SK-N-SH (cell line): ENCODE measurements around the gene SLC7A7. TPM values are rescaled to one million over a fixed set of nuclear protein-coding genes. Genes with fewer than 3 reads are reported as not detected.
"Not testable (repeated sequence)": the region's sequence is repeated elsewhere in the genome, so short reads cannot be mapped to it uniquely, and the experiment has no call there.

Source experiments
- CTCF ChIA-PET: fragments of 300-600, 350-600 bp; formaldehyde crosslinking; extraction: SDS; loops from one replicate; lab custom pipeline; 2021; lab: Yijun Ruan, JAX
- POLR2A ChIA-PET: fragments of 350-600 bp; sonication (Branson Sonifier 250); formaldehyde crosslinking; extraction: SDS; loops from one replicate; lab custom pipeline; 2020; ENCODE audit warnings: antibody characterized with exemption, inconsistent platforms; lab: Yijun Ruan, JAX
- DNase-seq: peaks from one replicate; pipeline ENCODE4 v3.0.0; 2012
- H2AFZ ChIP-seq: fragments of 200-600 bp; sonication (generic); 2 replicates; pipeline ENCODE4 v1.8.1; 2016; ENCODE audit warnings: antibody characterized with exemption, mild to moderate bottlenecking, low read depth
- H3F3A ChIP-seq: fragments of 200-600 bp; sonication (generic); replicated peaks from 2 replicates; pipeline ENCODE3; 2016; ENCODE audit warnings: antibody characterized with exemption, mild to moderate bottlenecking; ENCODE audit not compliant: insufficient read depth
- H3K27ac ChIP-seq, 2 experiments: fragments of 200-500 bp in 1 of 2; fragments of 200-600 bp in 1 of 2; sonication (Bioruptor generic) in 1 of 2; sonication (generic), shearing (Covaris generic) in 1 of 2; 2 replicates each; pipeline versions ENCODE4 v1.5.1 to v1.6.1; 2014 to 2016; ENCODE audit warnings: low read depth in 2 of 2, inconsistent platforms in 1 of 2, low read length in 1 of 2, mild to moderate bottlenecking in 1 of 2, mixed read lengths in 1 of 2
- H3K27me3 ChIP-seq: fragments of 200-600 bp; sonication (generic), shearing (Covaris generic); 2 replicates; pipeline ENCODE4 v1.6.1; 2016; ENCODE audit warnings: mixed run types; ENCODE audit not compliant: insufficient read depth
- H3K36me3 ChIP-seq, 2 experiments: fragments of 200-500 bp in 1 of 2; fragments of 200-600 bp in 1 of 2; sonication (Bioruptor generic) in 1 of 2; sonication (generic) in 1 of 2; replicated peaks in 1 of 2; 2 replicates each; pipeline versions ENCODE3 to v1.5.1; 2014 to 2016; ENCODE audit warnings: low read length in 1 of 2, mild to moderate bottlenecking in 1 of 2; ENCODE audit not compliant: insufficient read depth in 2 of 2, control insufficient read depth in 1 of 2
- H3K4me1 ChIP-seq, 2 experiments: fragments of 200-500 bp in 1 of 2; fragments of 200-600 bp in 1 of 2; sonication (Bioruptor generic) in 1 of 2; sonication (generic), shearing (Covaris generic) in 1 of 2; 2 replicates each; pipeline versions ENCODE4 v1.5.1 to v1.6.1; 2014 to 2016; ENCODE audit warnings: low read depth in 1 of 2, low read length in 1 of 2, mixed run types in 1 of 2; ENCODE audit not compliant: insufficient read depth in 2 of 2, control insufficient read depth in 1 of 2
- H3K4me2 ChIP-seq: fragments of 200-600 bp; sonication (generic), shearing (Covaris generic); 2 replicates; pipeline ENCODE4 v1.6.1; 2017; ENCODE audit warnings: mixed run types
- H3K4me3 ChIP-seq, 2 experiments: fragments of 200-500 bp in 1 of 2; fragments of 200-600 bp in 1 of 2; sonication (Bioruptor generic) in 1 of 2; sonication (generic), shearing (Covaris generic) in 1 of 2; 2 replicates each; pipeline versions ENCODE4 v1.5.1 to v1.8.1; 2014 to 2016; ENCODE audit warnings: low read depth in 2 of 2, inconsistent platforms in 1 of 2, low read length in 1 of 2, mild to moderate bottlenecking in 1 of 2, mixed read lengths in 1 of 2, moderate library complexity in 1 of 2
- H3K79me2 ChIP-seq: fragments of 200-600 bp; sonication (generic); 2 replicates; pipeline ENCODE4 v1.8.1; 2017; ENCODE audit warnings: mild to moderate bottlenecking; ENCODE audit not compliant: insufficient read depth
- H3K9ac ChIP-seq: fragments of 200-600 bp; sonication (generic); 2 replicates; pipeline ENCODE4 v1.6.1; 2017; ENCODE audit warnings: mixed run types
- H3K9me2 ChIP-seq: fragments of 200-600 bp; sonication (generic); 2 replicates; pipeline ENCODE4 v1.6.1; 2017; ENCODE audit warnings: mixed run types
- H3K9me3 ChIP-seq: fragments of 200-600 bp; sonication (generic); 2 replicates; pipeline ENCODE4 v1.6.1; 2017; ENCODE audit warnings: mixed run types, mild to moderate bottlenecking, moderate library complexity
- H4K20me1 ChIP-seq: fragments of 200-600 bp; sonication (generic); 2 replicates; pipeline ENCODE4 v1.6.1; 2017; ENCODE audit warnings: mild to moderate bottlenecking, mixed run types; ENCODE audit not compliant: insufficient read depth
- CHD2 ChIP-seq: fragments of 150-350 bp; IDR thresholded peaks from 2 replicates; pipeline ENCODE4 v1.6.1; 2018; ENCODE audit warnings: low read length; ENCODE audit not compliant: partially characterized antibody
- EP300 ChIP-seq, 2 experiments: IDR thresholded peaks; 2 replicates each; pipeline versions ENCODE4 v1.4.0 to v1.6.1; 2012; ENCODE audit warnings: borderline replicate concordance in 1 of 2, low read depth in 1 of 2, low read length in 1 of 2
- FOXM1 ChIP-seq: IDR thresholded peaks from 2 replicates; pipeline ENCODE4 v1.4.0; 2012; ENCODE audit warnings: low read depth, mild to moderate bottlenecking
- MEF2A ChIP-seq: IDR thresholded peaks from 2 replicates; pipeline ENCODE4 v1.4.0; 2012; ENCODE audit warnings: low read depth, borderline replicate concordance
- RAD21 ChIP-seq: IDR thresholded peaks from 2 replicates; pipeline ENCODE4 v1.6.1; 2012; ENCODE audit warnings: mild to moderate bottlenecking, low read length
- RCOR1 ChIP-seq: fragments of 150-350 bp; IDR thresholded peaks from 2 replicates; pipeline ENCODE4 v1.6.1; 2017; ENCODE audit warnings: antibody characterized with exemption, low read length
- SMC3 ChIP-seq: IDR thresholded peaks from 2 replicates; pipeline ENCODE4 v1.6.1; 2012; ENCODE audit warnings: low read depth, low read length, improper control_type of control experiment
- TCF12 ChIP-seq: IDR thresholded peaks from 2 replicates; pipeline ENCODE4 v1.4.0; 2012
- WGBS: methylation state at CpG from one replicate; pipeline ENCODE4 v1.1.6; 2017; ENCODE audit warnings: low lambda C conversion rate; 5-methylcytosine and 5-hydroxymethylcytosine counted together
- polyA plus RNA-seq, 3 experiments: library from polyadenylated mRNA; depleted of rRNA; stranded (reverse); fragments of >200 nt; gene quantifications; 2 replicates each; pipeline ENCODE4 v1.2.3, GENCODE V29; 2012
- TF ChIP-seq, protein P1 (sequence below): IDR thresholded peaks from 2 replicates; pipeline ENCODE4; 2012
- TF ChIP-seq, protein P2 (sequence below): fragments of 200-600 bp; sonication (generic); IDR thresholded peaks from 2 replicates; pipeline ENCODE4 v1.6.1; 2017; ENCODE audit warnings: antibody characterized with exemption, mild to moderate bottlenecking, moderate library complexity
- TF ChIP-seq, protein P3 (sequence below): IDR thresholded peaks from 2 replicates; pipeline ENCODE4 v1.4.0; 2012; ENCODE audit warnings: low read depth, borderline replicate concordance

Gene SLC7A7
- polyA plus RNA-seq, 1 of the 3 experiments (the other 2 are of a cell fraction): 0.30 TPM

DNA sequence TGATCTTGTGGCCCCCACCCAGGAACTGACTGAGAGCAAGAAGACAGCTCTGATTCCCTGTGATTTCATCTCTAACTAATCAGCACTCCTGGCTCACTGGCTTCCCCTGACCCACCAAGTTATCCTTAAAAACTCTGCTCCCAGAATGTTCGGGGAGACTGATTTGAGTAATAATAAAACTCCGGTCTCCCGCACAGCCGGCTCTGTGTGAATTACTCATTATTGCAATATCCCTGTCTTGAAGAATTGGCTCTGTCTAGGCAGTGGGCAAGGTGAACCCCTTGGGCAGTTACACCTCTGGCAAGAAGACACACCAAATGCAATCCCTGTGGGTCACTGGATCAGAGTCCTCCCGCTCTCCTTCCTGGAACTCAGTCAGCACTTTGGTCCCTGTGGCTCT, 21.3 kb downstream of the SLC7A7 start:
- H3K79me2 ChIP-seq: no peaks in the 10 kb centered on the region
- no peak overlapping the region for H3K4me2 ChIP-seq
- H3K27me3 ChIP-seq: peaks cover 41% of the 10 kb centered on the region; the same call in 1 of the 2 replicates
- H3K9ac ChIP-seq: no peak overlapping the region
- CTCF ChIA-PET: interaction anchor here (0.6 kb wide), 2 partner anchors 59 to 179 kb away, joined by 3 read pairs; no protein-coding TSS in a partner anchor
- no peak overlapping the region for H2AFZ ChIP-seq
- 24% methylated on average over 5 of the region's 5 CpGs for WGBS
- H3K9me2 ChIP-seq: no peaks in the 10 kb centered on the region
- TF ChIP-seq, protein P1, sequence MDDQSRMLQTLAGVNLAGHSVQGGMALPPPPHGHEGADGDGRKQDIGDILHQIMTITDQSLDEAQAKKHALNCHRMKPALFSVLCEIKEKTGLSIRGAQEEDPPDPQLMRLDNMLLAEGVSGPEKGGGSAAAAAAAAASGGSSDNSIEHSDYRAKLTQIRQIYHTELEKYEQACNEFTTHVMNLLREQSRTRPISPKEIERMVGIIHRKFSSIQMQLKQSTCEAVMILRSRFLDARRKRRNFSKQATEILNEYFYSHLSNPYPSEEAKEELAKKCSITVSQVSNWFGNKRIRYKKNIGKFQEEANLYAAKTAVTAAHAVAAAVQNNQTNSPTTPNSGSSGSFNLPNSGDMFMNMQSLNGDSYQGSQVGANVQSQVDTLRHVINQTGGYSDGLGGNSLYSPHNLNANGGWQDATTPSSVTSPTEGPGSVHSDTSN: no peak
- no peak for TF ChIP-seq SMC3
- no peak for TF ChIP-seq RAD21
- TF ChIP-seq MEF2A: no peak
- TF ChIP-seq EP300 (IDR thresholded peaks at IDR 0.05; ENCODE audit: borderline replicate concordance in 1 of 2, low read depth in 1 of 2, low read length in 1 of 2): no peak
- TF ChIP-seq CHD2: no peak
- TF ChIP-seq RCOR1: no peak
- TF ChIP-seq, protein P2, sequence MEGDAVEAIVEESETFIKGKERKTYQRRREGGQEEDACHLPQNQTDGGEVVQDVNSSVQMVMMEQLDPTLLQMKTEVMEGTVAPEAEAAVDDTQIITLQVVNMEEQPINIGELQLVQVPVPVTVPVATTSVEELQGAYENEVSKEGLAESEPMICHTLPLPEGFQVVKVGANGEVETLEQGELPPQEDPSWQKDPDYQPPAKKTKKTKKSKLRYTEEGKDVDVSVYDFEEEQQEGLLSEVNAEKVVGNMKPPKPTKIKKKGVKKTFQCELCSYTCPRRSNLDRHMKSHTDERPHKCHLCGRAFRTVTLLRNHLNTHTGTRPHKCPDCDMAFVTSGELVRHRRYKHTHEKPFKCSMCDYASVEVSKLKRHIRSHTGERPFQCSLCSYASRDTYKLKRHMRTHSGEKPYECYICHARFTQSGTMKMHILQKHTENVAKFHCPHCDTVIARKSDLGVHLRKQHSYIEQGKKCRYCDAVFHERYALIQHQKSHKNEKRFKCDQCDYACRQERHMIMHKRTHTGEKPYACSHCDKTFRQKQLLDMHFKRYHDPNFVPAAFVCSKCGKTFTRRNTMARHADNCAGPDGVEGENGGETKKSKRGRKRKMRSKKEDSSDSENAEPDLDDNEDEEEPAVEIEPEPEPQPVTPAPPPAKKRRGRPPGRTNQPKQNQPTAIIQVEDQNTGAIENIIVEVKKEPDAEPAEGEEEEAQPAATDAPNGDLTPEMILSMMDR: no peak
- no peak for TF ChIP-seq TCF12
- TF ChIP-seq, protein P3, sequence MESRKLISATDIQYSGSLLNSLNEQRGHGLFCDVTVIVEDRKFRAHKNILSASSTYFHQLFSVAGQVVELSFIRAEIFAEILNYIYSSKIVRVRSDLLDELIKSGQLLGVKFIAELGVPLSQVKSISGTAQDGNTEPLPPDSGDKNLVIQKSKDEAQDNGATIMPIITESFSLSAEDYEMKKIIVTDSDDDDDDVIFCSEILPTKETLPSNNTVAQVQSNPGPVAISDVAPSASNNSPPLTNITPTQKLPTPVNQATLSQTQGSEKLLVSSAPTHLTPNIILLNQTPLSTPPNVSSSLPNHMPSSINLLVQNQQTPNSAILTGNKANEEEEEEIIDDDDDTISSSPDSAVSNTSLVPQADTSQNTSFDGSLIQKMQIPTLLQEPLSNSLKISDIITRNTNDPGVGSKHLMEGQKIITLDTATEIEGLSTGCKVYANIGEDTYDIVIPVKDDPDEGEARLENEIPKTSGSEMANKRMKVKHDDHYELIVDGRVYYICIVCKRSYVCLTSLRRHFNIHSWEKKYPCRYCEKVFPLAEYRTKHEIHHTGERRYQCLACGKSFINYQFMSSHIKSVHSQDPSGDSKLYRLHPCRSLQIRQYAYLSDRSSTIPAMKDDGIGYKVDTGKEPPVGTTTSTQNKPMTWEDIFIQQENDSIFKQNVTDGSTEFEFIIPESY: no peak
- TF ChIP-seq FOXM1: no peak
- no peaks in the 10 kb centered on the region for H3K36me3 ChIP-seq
- H4K20me1 ChIP-seq: no peaks in the 10 kb centered on the region
- POLR2A ChIA-PET: no interaction called here
- no peak overlapping the region for H3K27ac ChIP-seq
- H3K4me3 ChIP-seq: no peak overlapping the region
- H3K9me3 ChIP-seq: no peaks in the 10 kb centered on the region
- no peak for DNase-seq
- H3F3A ChIP-seq: no peaks in the 10 kb centered on the region
- no peaks in the 10 kb centered on the region for H3K4me1 ChIP-seq

DNA sequence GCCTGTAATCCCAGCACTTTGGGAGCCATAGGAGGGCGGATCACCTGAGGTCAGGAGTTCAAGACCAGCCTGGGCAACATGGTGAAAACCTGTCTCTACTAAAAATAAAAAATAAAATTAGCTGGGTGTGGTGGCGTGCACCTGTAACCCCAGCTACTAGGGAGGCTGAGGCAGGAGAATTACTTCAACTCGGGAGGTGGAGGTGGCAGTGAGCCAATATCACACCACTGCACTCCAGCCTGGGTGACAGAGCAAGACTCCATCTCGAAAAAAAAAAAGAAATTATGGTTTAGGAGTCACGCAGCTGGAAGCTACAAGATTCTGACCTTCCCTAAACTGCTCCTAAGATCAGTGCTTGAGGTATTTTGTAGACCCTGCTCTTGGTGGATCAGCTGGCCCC, 21.7 kb downstream of the SLC7A7 start:
- H3K9me2 ChIP-seq, H2AFZ ChIP-seq, H3F3A ChIP-seq, H3K9me3 ChIP-seq, H3K9ac ChIP-seq, H3K4me3 ChIP-seq, H3K36me3 ChIP-seq, H3K4me2 ChIP-seq, POLR2A ChIA-PET, H3K79me2 ChIP-seq, H3K27ac ChIP-seq, DNase-seq, H3K4me1 ChIP-seq, H4K20me1 ChIP-seq: not testable (repeated sequence)
- peaks cover 37% of the 10 kb centered on the region; the same call in 1 of the 2 replicates for H3K27me3 ChIP-seq
- WGBS: 11% methylated on average over 5 of the region's 5 CpGs
- CTCF ChIA-PET: interaction anchor here (0.6 kb wide), 3 partner anchors 59 to 233 kb away, joined by 3 to 4 read pairs (median 3); no protein-coding TSS in a partner anchor
